Left kidney (tissue), 2 donors: Measurements from ENCODE around the gene RMI2. TPM values are rescaled to one million over a fixed set of nuclear protein-coding genes. Genes with fewer than 3 reads are reported as not detected.
A peak's percentile ranks its signal among the peaks of the same experiment; 100 is the strongest.

Source experiments
- DNase-seq: peaks from one replicate; pipeline ENCODE4 v3.0.0-alpha.2; 2013
- polyA plus RNA-seq: library from polyadenylated mRNA; unstranded; fragments of 120-200 nt; gene quantifications from one replicate; pipeline ENCODE4 v1.2.1, GENCODE V29; 2013; ENCODE audit not compliant: insufficient read length

The RMI2 gene
- polyA plus RNA-seq, 1 donor: 35.2 TPM

- DNase-seq: no peak
Measured at GRCh38 chr16:11308493-11309283, 36.6 kb upstream of the RMI2 start.

GRCh38 chr16:11309895-11310633 is 35.2 kb upstream of the RMI2 start:
- no peak for DNase-seq

GRCh38 chr16:11310634-11310977 is 34.7 kb upstream of the RMI2 start:
- DNase-seq: no peak

- DNase-seq: no peak
Measured at GRCh38 chr16:11310997-11311561, 34.2 kb upstream of the RMI2 start.

GRCh38 chr16:11312718-11313492 is 32.4 kb upstream of the RMI2 start:
- no peak for DNase-seq

- DNase-seq: no peak
Measured at GRCh38 chr16:11313493-11314308, 31.6 kb upstream of the RMI2 start.

- DNase-seq: no peak
Measured at GRCh38 chr16:11314309-11314894, 30.9 kb upstream of the RMI2 start.

GRCh38 chr16:11315510-11315909 is 29.7 kb upstream of the RMI2 start:
- DNase-seq: peak; percentile 83

- no peak for DNase-seq
Measured at GRCh38 chr16:11316331-11317015, 28.8 kb upstream of the RMI2 start.

- no peak for DNase-seq
Measured at GRCh38 chr16:11318817-11319216, 26.4 kb upstream of the RMI2 start.

GRCh38 chr16:11319529-11320146 is 25.6 kb upstream of the RMI2 start:
- no peak for DNase-seq

GRCh38 chr16:11320170-11320569 is 25.1 kb upstream of the RMI2 start:
- no peak for DNase-seq

- DNase-seq: no peak
Measured at GRCh38 chr16:11321662-11322061, 23.6 kb upstream of the RMI2 start.

GRCh38 chr16:11322823-11323222 is 22.4 kb upstream of the RMI2 start:
- DNase-seq: no peak

- DNase-seq: no peak
Measured at GRCh38 chr16:11323551-11324336, 21.5 kb upstream of the RMI2 start.

GRCh38 chr16:11325404-11326083 is 19.7 kb upstream of the RMI2 start:
- DNase-seq: no peak

- DNase-seq: no peak
Measured at GRCh38 chr16:11326084-11326736, 19.0 kb upstream of the RMI2 start.

GRCh38 chr16:11326737-11327276 is 18.5 kb upstream of the RMI2 start:
- no peak for DNase-seq
